Liver (tissue), 9 donors: ENCODE data around the gene NMRAL1. TPM values are rescaled to one million over a fixed set of nuclear protein-coding genes. Genes with fewer than 3 reads are reported as not detected.

Experiments used
- DNase-seq: peaks from one replicate; pipeline ENCODE4 v3.0.0-alpha.2; 2017; ENCODE audit warnings: low spot score
- H3K27ac ChIP-seq, 2 donors: one replicate each; pipeline ENCODE4 v1.7.0; 2013; ENCODE audit warnings: inconsistent platforms in 2 of 2, low read length in 2 of 2, control low read depth in 1 of 2, low read depth in 1 of 2, mild to moderate bottlenecking in 1 of 2
- H3K27me3 ChIP-seq, 4 donors: one replicate each; pipeline versions ENCODE4 v1.6.1 to v1.7.0; 2013; ENCODE audit warnings: low read length in 3 of 4, inconsistent platforms in 1 of 4, mild to moderate bottlenecking in 1 of 4, moderate library complexity in 1 of 4; ENCODE audit not compliant: control insufficient read depth in 4 of 4, insufficient read depth in 4 of 4
- H3K36me3 ChIP-seq, 4 donors: one replicate each; pipeline versions ENCODE4 v1.6.1 to v1.7.0; 2013; ENCODE audit warnings: low read length in 3 of 4, mild to moderate bottlenecking in 3 of 4, low read depth in 1 of 4, moderate library complexity in 1 of 4; ENCODE audit not compliant: control insufficient read depth in 4 of 4, insufficient read depth in 3 of 4
- H3K4me1 ChIP-seq, 4 donors: one replicate each; pipeline versions ENCODE4 v1.6.1 to v1.7.0; 2013; ENCODE audit warnings: low read length in 3 of 4, mild to moderate bottlenecking in 3 of 4, moderate library complexity in 1 of 4; ENCODE audit not compliant: control insufficient read depth in 4 of 4, insufficient read depth in 4 of 4
- H3K4me3 ChIP-seq, 3 donors: one replicate each; pipeline versions ENCODE4 v1.6.1 to v1.7.0; 2013; ENCODE audit warnings: low read length in 3 of 3, control low read depth in 1 of 3, low read depth in 1 of 3, mild to moderate bottlenecking in 1 of 3
- H3K9ac ChIP-seq, 2 donors: one replicate each; pipeline ENCODE4 v1.7.0; 2013; ENCODE audit warnings: low read length in 2 of 2, mild to moderate bottlenecking in 2 of 2, moderate library complexity in 2 of 2, control low read depth in 1 of 2, low read depth in 1 of 2
- H3K9me3 ChIP-seq, 4 donors: one replicate each; pipeline versions ENCODE4 v1.6.1 to v1.7.0; 2013; ENCODE audit warnings: low read length in 3 of 4; ENCODE audit not compliant: control insufficient read depth in 4 of 4
- ATF3 ChIP-seq: IDR thresholded peaks from 2 replicates; pipeline ENCODE4 v1.6.1; 2016; ENCODE audit warnings: antibody characterized with exemption
- EGR1 ChIP-seq, 2 donors: IDR thresholded peaks; 2 replicates each; pipeline ENCODE4 v1.6.1; 2016 to 2018; ENCODE audit warnings: antibody characterized with exemption in 2 of 2, low read depth in 2 of 2
- FOXA1 ChIP-seq: IDR thresholded peaks from 2 replicates; pipeline ENCODE4 v1.6.1; 2016; ENCODE audit warnings: antibody characterized with exemption
- FOXA2 ChIP-seq: IDR thresholded peaks from 2 replicates; pipeline ENCODE4 v1.6.1; 2016; ENCODE audit warnings: antibody characterized with exemption
- GABPA ChIP-seq, 2 donors: IDR thresholded peaks in 1 of 2; conservative IDR thresholded peaks in 1 of 2; 2 replicates each; pipeline ENCODE4 v1.6.1; 2016; ENCODE audit warnings: antibody characterized with exemption in 2 of 2, mild to moderate bottlenecking in 1 of 2, moderate library complexity in 1 of 2
- HNF4A ChIP-seq, 2 donors: conservative IDR thresholded peaks; 2 replicates each; pipeline ENCODE4 v1.6.1; 2016; ENCODE audit warnings: antibody characterized with exemption in 2 of 2, mild to moderate bottlenecking in 2 of 2
- HNF4G ChIP-seq: IDR thresholded peaks from 2 replicates; pipeline ENCODE4 v1.6.1; 2016; ENCODE audit warnings: antibody characterized with exemption
- JUND ChIP-seq, 2 donors: IDR thresholded peaks; 2 replicates each; pipeline ENCODE4 v1.6.1; 2016; ENCODE audit warnings: antibody characterized with exemption in 2 of 2
- NR2F2 ChIP-seq: IDR thresholded peaks from 2 replicates; pipeline ENCODE4 v1.6.1; 2016; ENCODE audit warnings: antibody characterized with exemption
- RAD21 ChIP-seq, 2 donors: IDR thresholded peaks; 2 replicates each; pipeline ENCODE4 v1.6.1; 2016; ENCODE audit warnings: antibody characterized with exemption in 2 of 2, mild to moderate bottlenecking in 2 of 2
- RXRA ChIP-seq, 2 donors: IDR thresholded peaks; 2 replicates each; pipeline ENCODE4 v1.6.1; 2017 to 2018; ENCODE audit warnings: antibody characterized with exemption in 2 of 2, mild to moderate bottlenecking in 1 of 2
- SP1 ChIP-seq: IDR thresholded peaks from 2 replicates; pipeline ENCODE4 v1.6.1; 2018; ENCODE audit warnings: antibody characterized with exemption, mild to moderate bottlenecking
- TAF1 ChIP-seq: conservative IDR thresholded peaks from 2 replicates; pipeline ENCODE4 v1.6.1; 2016; ENCODE audit warnings: antibody characterized with exemption, mild to moderate bottlenecking
- YY1 ChIP-seq: IDR thresholded peaks from 2 replicates; pipeline ENCODE4 v1.6.1; 2016; ENCODE audit warnings: antibody characterized with exemption, mild to moderate bottlenecking
- ZBTB33 ChIP-seq: IDR thresholded peaks from 2 replicates; pipeline ENCODE4 v1.6.1; 2016; ENCODE audit warnings: antibody characterized with exemption
- WGBS: extraction: QIAGEN DNeasy Blood & Tissue Kit; methylation state at CpG from one replicate; pipeline ENCODE4 v1.1.7; 2013; 5-methylcytosine and 5-hydroxymethylcytosine counted together
- polyA plus RNA-seq, 2 donors: library from polyadenylated mRNA; stranded (reverse) in 1 of 2; unstranded in 1 of 2; fragments of 200-250 nt in 1 of 2; fragments of >200 nt in 1 of 2; fragmentation: Nextera tagmentation in 1 of 2; extraction: Ambion mirVana in 1 of 2; gene quantifications; one replicate each; pipeline versions ENCODE4 v1.2.1 to v1.2.3, GENCODE V29; 2013 to 2015
- total RNA-seq, 2 donors: library from RNA; depleted of rRNA; stranded (reverse); fragments of >200 nt; gene quantifications; one replicate each; pipeline ENCODE4 v1.2.3, GENCODE V29; 2014
- TF ChIP-seq, protein P1 (sequence below): fragments of 150-350 bp; IDR thresholded peaks from 2 replicates; pipeline ENCODE4 v1.5.1; 2017; ENCODE audit warnings: improper control_type of control experiment, low read depth, low read length; ENCODE audit not compliant: missing input control
- TF ChIP-seq, protein P2 (sequence below): IDR thresholded peaks from 2 replicates; pipeline ENCODE4 v1.6.1; 2016; ENCODE audit warnings: antibody characterized with exemption, mild to moderate bottlenecking
- TF ChIP-seq, protein P3 (sequence below): IDR thresholded peaks from 2 replicates; pipeline ENCODE4 v1.6.1; 2016; ENCODE audit warnings: antibody characterized with exemption
- donor health status: healthy.
- donor health status: healthy.
- donor health status: healthy.
- donor health status: healthy.
- donor health status: healthy.

NMRAL1 gene
- total and polyA plus RNA-seq, 4 donors: 20.1 to 45.4 (median 28.3) TPM

GRCh38 chr16:4450430-4450829 is 24.0 kb downstream of the NMRAL1 start:
- 97% methylated on average over 14 of the region's 14 CpGs for WGBS
- no peak overlapping the region for H3K4me3 ChIP-seq
- peaks cover 23 to 79% (median 59%) of the 10 kb centered on the region in 4 donors for H3K36me3 ChIP-seq
- H3K27me3 ChIP-seq: no peaks in the 10 kb centered on the region
- no peak for DNase-seq
- no peak overlapping the region for H3K27ac ChIP-seq
- no peaks in the 10 kb centered on the region for H3K4me1 ChIP-seq
- TF ChIP-seq GABPA (IDR thresholded peaks at IDR 0.05 in 1 of 2, conservative IDR thresholded peaks at IDR 0.05 in 1 of 2): no peak
- no peak for TF ChIP-seq ZBTB33
- TF ChIP-seq FOXA2: no peak
- TF ChIP-seq, protein P1, sequence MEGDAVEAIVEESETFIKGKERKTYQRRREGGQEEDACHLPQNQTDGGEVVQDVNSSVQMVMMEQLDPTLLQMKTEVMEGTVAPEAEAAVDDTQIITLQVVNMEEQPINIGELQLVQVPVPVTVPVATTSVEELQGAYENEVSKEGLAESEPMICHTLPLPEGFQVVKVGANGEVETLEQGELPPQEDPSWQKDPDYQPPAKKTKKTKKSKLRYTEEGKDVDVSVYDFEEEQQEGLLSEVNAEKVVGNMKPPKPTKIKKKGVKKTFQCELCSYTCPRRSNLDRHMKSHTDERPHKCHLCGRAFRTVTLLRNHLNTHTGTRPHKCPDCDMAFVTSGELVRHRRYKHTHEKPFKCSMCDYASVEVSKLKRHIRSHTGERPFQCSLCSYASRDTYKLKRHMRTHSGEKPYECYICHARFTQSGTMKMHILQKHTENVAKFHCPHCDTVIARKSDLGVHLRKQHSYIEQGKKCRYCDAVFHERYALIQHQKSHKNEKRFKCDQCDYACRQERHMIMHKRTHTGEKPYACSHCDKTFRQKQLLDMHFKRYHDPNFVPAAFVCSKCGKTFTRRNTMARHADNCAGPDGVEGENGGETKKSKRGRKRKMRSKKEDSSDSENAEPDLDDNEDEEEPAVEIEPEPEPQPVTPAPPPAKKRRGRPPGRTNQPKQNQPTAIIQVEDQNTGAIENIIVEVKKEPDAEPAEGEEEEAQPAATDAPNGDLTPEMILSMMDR: no peak
- TF ChIP-seq EGR1 (IDR thresholded peaks at IDR 0.05; ENCODE audit: low read depth in 2 of 2): no peak
- TF ChIP-seq HNF4G: no peak
- TF ChIP-seq, protein P2, sequence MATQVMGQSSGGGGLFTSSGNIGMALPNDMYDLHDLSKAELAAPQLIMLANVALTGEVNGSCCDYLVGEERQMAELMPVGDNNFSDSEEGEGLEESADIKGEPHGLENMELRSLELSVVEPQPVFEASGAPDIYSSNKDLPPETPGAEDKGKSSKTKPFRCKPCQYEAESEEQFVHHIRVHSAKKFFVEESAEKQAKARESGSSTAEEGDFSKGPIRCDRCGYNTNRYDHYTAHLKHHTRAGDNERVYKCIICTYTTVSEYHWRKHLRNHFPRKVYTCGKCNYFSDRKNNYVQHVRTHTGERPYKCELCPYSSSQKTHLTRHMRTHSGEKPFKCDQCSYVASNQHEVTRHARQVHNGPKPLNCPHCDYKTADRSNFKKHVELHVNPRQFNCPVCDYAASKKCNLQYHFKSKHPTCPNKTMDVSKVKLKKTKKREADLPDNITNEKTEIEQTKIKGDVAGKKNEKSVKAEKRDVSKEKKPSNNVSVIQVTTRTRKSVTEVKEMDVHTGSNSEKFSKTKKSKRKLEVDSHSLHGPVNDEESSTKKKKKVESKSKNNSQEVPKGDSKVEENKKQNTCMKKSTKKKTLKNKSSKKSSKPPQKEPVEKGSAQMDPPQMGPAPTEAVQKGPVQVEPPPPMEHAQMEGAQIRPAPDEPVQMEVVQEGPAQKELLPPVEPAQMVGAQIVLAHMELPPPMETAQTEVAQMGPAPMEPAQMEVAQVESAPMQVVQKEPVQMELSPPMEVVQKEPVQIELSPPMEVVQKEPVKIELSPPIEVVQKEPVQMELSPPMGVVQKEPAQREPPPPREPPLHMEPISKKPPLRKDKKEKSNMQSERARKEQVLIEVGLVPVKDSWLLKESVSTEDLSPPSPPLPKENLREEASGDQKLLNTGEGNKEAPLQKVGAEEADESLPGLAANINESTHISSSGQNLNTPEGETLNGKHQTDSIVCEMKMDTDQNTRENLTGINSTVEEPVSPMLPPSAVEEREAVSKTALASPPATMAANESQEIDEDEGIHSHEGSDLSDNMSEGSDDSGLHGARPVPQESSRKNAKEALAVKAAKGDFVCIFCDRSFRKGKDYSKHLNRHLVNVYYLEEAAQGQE: no peak
- TF ChIP-seq TAF1: no peak
- TF ChIP-seq SP1: no peak
- no peak for TF ChIP-seq NR2F2
- no peak for TF ChIP-seq HNF4A (conservative IDR thresholded peaks at IDR 0.05)
- TF ChIP-seq FOXA1: no peak
- TF ChIP-seq RXRA (IDR thresholded peaks at IDR 0.05): no peak
- TF ChIP-seq RAD21 (IDR thresholded peaks at IDR 0.05): no peak
- TF ChIP-seq JUND (IDR thresholded peaks at IDR 0.05): no peak
- TF ChIP-seq, protein P3, sequence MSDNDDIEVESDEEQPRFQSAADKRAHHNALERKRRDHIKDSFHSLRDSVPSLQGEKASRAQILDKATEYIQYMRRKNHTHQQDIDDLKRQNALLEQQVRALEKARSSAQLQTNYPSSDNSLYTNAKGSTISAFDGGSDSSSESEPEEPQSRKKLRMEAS: no peak
- TF ChIP-seq ATF3: no peak
- TF ChIP-seq YY1: no peak
- no peaks in the 10 kb centered on the region for H3K9me3 ChIP-seq
- no peak overlapping the region for H3K9ac ChIP-seq

DNA sequence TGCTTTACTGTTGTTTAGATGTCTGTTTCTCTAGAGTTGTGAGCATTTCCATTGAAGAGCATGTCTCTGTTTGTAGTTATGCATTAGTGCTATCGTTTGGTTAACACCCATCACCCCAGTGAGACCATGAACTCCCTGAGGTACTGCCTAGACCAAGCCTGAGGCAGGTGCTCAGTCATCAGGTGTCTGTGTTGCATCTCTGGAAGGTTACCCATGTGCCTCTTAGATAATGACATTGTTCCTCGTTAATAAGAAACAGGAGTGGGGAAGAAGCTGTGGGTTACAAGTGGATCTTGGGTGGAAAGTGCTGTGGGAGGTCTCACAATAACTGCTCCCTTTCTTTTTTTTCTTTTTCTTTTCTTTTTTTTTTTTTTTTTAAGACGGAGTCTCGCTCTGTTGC is 30.4 kb downstream of the NMRAL1 start:
- TF ChIP-seq HNF4A (conservative IDR thresholded peaks at IDR 0.05) (no peak), RAD21 (IDR thresholded peaks at IDR 0.05) (no peak), RXRA (IDR thresholded peaks at IDR 0.05) (no peak), FOXA1 (no peak), HNF4G (no peak)
- TF ChIP-seq, protein P2: no peak
- H3K27ac ChIP-seq: no peak overlapping the region
- no peak overlapping the region for H3K9ac ChIP-seq
- 96% methylated on average over 4 of the region's 4 CpGs for WGBS
- no peaks in the 10 kb centered on the region for H3K4me1 ChIP-seq
- peaks cover 25 to 84% (median 71%) of the 10 kb centered on the region in 4 donors for H3K36me3 ChIP-seq
- H3K4me3 ChIP-seq: no peak overlapping the region
- H3K9me3 ChIP-seq: no peaks in the 10 kb centered on the region
- H3K27me3 ChIP-seq: no peaks in the 10 kb centered on the region
- no peak for DNase-seq
